Parathyroid adenoma (tissue), 2 donors: Measurements from ENCODE around the gene GJC1.

ENCODE experiments used
- H2AFZ ChIP-seq: fragments of 300-600 bp; sonication (generic); one replicate; pipeline ENCODE4 v1.7.0; 2017; ENCODE audit warnings: antibody characterized with exemption, mild to moderate bottlenecking
- H3K27ac ChIP-seq: fragments of 300-600 bp; sonication (generic); one replicate; pipeline ENCODE4 v1.7.0; 2017
- H3K27me3 ChIP-seq: fragments of 300-600 bp; sonication (generic); one replicate; pipeline ENCODE4 v1.7.0; 2017; ENCODE audit warnings: low read length; ENCODE audit not compliant: control insufficient read depth, insufficient read depth
- H3K36me3 ChIP-seq: fragments of 300-600 bp; sonication (generic); one replicate; pipeline ENCODE4 v1.7.0; 2017; ENCODE audit warnings: low read length; ENCODE audit not compliant: control insufficient read depth, insufficient read depth
- H3K4me1 ChIP-seq: fragments of 300-600 bp; sonication (generic); one replicate; pipeline ENCODE4 v1.7.0; 2017; ENCODE audit warnings: control low read depth
- H3K4me2 ChIP-seq: fragments of 300-600 bp; sonication (generic); one replicate; pipeline ENCODE4 v1.7.0; 2017; ENCODE audit warnings: low read length
- H3K4me3 ChIP-seq: fragments of 300-600 bp; sonication (generic); one replicate; pipeline ENCODE4 v1.7.0; 2017; ENCODE audit warnings: low read depth, low read length
- H3K79me2 ChIP-seq: fragments of 300-600 bp; sonication (generic); one replicate; pipeline ENCODE4 v1.7.0; 2017; ENCODE audit warnings: control low read depth
- H3K9ac ChIP-seq: fragments of 300-600 bp; sonication (generic); one replicate; pipeline ENCODE4 v1.7.0; 2017; ENCODE audit warnings: mild to moderate bottlenecking
- H3K9me3 ChIP-seq: fragments of 300-600 bp; sonication (generic); one replicate; pipeline ENCODE4 v1.7.0; 2017; ENCODE audit warnings: low read length; ENCODE audit not compliant: control insufficient read depth
- CTCF ChIP-seq: fragments of 300-600 bp; sonication (generic); IDR thresholded peaks from one replicate; pipeline ENCODE4 v1.7.0; 2017; ENCODE audit warnings: antibody characterized with exemption, mild to moderate bottlenecking
- donor health status: primary hyperparathyroidism.

The GJC1 gene

GRCh38 chr17:44808156-44808555, 21.9 kb downstream of the GJC1 start:
- no peak overlapping the region for H3K4me2 ChIP-seq
- H3K36me3 ChIP-seq: no peaks in the 10 kb centered on the region
- no peaks in the 10 kb centered on the region for H3K27me3 ChIP-seq
- no peaks in the 10 kb centered on the region for H3K4me1 ChIP-seq
- no peak for TF ChIP-seq CTCF
- no peak overlapping the region for H3K9ac ChIP-seq
- H3K27ac ChIP-seq: no peak overlapping the region
- H3K4me3 ChIP-seq: no peak overlapping the region
- no peaks in the 10 kb centered on the region for H3K79me2 ChIP-seq
- H3K9me3 ChIP-seq: no peaks in the 10 kb centered on the region
- H2AFZ ChIP-seq: no peak overlapping the region

- H3K27me3 ChIP-seq: no peaks in the 10 kb centered on the region
- H3K4me1 ChIP-seq: no peaks in the 10 kb centered on the region
- H3K9ac ChIP-seq: no peak overlapping the region
- TF ChIP-seq CTCF: no peak
- no peak overlapping the region for H3K4me3 ChIP-seq
- H3K4me2 ChIP-seq: no peak overlapping the region
- H3K27ac ChIP-seq: no peak overlapping the region
- no peaks in the 10 kb centered on the region for H3K9me3 ChIP-seq
- H3K79me2 ChIP-seq: no peaks in the 10 kb centered on the region
- no peaks in the 10 kb centered on the region for H3K36me3 ChIP-seq
- no peak overlapping the region for H2AFZ ChIP-seq
Observed at GRCh38 chr17:44807817-44808155, 22.3 kb downstream of the GJC1 start.

GRCh38 chr17:44807093-44807816, 22.8 kb downstream of the GJC1 start:
- Histone ChIP-seq H3K4me3 (no peak overlapping the region), H3K9me3 (no peaks in the 10 kb centered on the region), H3K27me3 (no peaks in the 10 kb centered on the region), H3K27ac (no peak overlapping the region), H3K4me1 (no peaks in the 10 kb centered on the region), H3K36me3 (no peaks in the 10 kb centered on the region), H3K4me2 (no peak overlapping the region), H3K79me2 (no peaks in the 10 kb centered on the region), H3K9ac (no peak overlapping the region), H2AFZ (no peak overlapping the region)
- TF ChIP-seq CTCF: no peak

- H3K4me3 ChIP-seq: no peak overlapping the region
Observed at GRCh38 chr17:44804302-44805089, 25.6 kb downstream of the GJC1 start.

More at GRCh38 chr17:44804302-44805089, 25.6 kb downstream of the GJC1 start:
- no peaks in the 10 kb centered on the region for H3K79me2 ChIP-seq
- H3K9ac ChIP-seq: no peak overlapping the region
- no peak overlapping the region for H2AFZ ChIP-seq
- no peaks in the 10 kb centered on the region for H3K9me3 ChIP-seq
- no peaks in the 10 kb centered on the region for H3K4me1 ChIP-seq
- H3K4me2 ChIP-seq: no peak overlapping the region
- H3K36me3 ChIP-seq: no peaks in the 10 kb centered on the region
- no peak for TF ChIP-seq CTCF
- H3K27me3 ChIP-seq: no peaks in the 10 kb centered on the region
- no peak overlapping the region for H3K27ac ChIP-seq
